Measurements from ENCODE around the gene BAG5.

GRCh38 chr14:103512701-103513611, 49.5 kb downstream of the BAG5 start:
- TF ChIP-seq CTCF (conservative IDR thresholded peaks at IDR 0.05; ENCODE audit: low read length) = no peak
- no peak for TF ChIP-seq EZH2phosphoT487 (IDR thresholded peaks at IDR 0.05; ENCODE audit: borderline replicate concordance)

Measured in Loucy (cell line).